SK-N-MC (cell line): ENCODE results near the gene NLGN2.

ENCODE experiments used
- DNase-seq: peaks from one replicate; pipeline ENCODE4 v3.0.0-alpha.2; 2011; ENCODE audit warnings: low read depth, low spot score
- H3K27ac ChIP-seq: fragments of 200-600 bp; sonication (generic); 2 replicates; pipeline ENCODE4 v1.5.1; 2016; ENCODE audit warnings: mixed run types
- H3K36me3 ChIP-seq: fragments of 200-600 bp; sonication (generic); 2 replicates; pipeline ENCODE4 v1.6.1; 2017; ENCODE audit warnings: antibody characterized with exemption, low read length, mixed read lengths; ENCODE audit not compliant: insufficient read depth
- H3K4me3 ChIP-seq: fragments of 200-600 bp; sonication (generic); 2 replicates; pipeline ENCODE4 v1.5.1; 2016
- H3K9ac ChIP-seq: fragments of 200-600 bp; sonication (generic); 2 replicates; pipeline ENCODE4 v1.8.0; 2017; ENCODE audit warnings: mixed run types, mixed read lengths; ENCODE audit not compliant: insufficient read length
- H3K9me3 ChIP-seq: fragments of 200-600 bp; sonication (generic); 2 replicates; pipeline ENCODE4 v1.6.1; 2017; ENCODE audit warnings: low read depth, mild to moderate bottlenecking, antibody characterized with exemption, low read length, moderate library complexity, mixed read lengths
- EZH2 ChIP-seq: fragments of 200-600 bp; sonication (generic); IDR thresholded peaks from one replicate; pipeline ENCODE4 v1.6.1; 2017; ENCODE audit warnings: antibody characterized with exemption
- FOXP2 ChIP-seq: optimal IDR thresholded peaks from 2 replicates; pipeline ENCODE3; 2011; ENCODE audit warnings: mild to moderate bottlenecking, moderate library complexity; ENCODE audit not compliant: insufficient read depth; ENCODE audit errors: extremely low read length, control extremely low read depth
- POLR2AphosphoS5 ChIP-seq: IDR thresholded peaks from 2 replicates; pipeline ENCODE4 v1.6.1; 2012; ENCODE audit warnings: mild to moderate bottlenecking, low read depth, low read length, borderline replicate concordance

The NLGN2 gene

GRCh38 chr17:7426203-7426863 lies 18.7 kb downstream of the NLGN2 start:
- TF ChIP-seq FOXP2 (no peak), POLR2AphosphoS5 (no peak), EZH2 (no peak)

DNA sequence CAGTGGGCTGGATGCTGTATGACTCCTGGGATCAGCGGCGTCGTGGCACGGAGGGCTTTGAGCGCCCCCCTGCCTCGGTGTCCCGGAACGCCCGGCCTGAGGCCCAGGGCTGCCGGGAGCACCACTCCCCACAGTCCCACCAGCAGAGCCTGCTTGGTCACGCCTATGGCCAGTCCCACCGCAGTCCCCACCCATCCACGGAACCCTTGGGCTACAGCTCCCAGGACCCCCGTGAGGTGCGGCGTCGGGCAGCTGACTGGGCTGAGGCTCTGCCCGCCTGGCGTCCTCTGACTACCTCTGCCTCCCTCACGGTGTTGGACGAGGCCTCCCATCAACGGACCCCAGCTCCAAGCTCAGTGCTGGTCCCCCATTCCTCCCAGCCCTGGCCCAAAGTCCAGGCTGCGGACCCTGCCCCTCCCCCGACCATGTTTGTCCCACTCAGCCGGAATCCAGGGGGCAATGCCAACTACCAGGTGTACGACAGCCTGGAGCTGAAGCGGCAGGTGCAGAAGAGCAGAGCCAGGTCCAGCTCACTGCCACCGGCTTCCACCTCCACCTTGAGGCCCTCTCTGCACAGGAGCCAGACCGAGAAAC lies 19.3 kb downstream of the NLGN2 start:
- Histone ChIP-seq H3K9ac (no peak overlapping the region), H3K27ac (no peak overlapping the region), H3K9me3 (no peaks in the 10 kb centered on the region), H3K4me3 (no peak overlapping the region), H3K36me3 (no peaks in the 10 kb centered on the region)
- TF ChIP-seq FOXP2 = no peak
- TF ChIP-seq EZH2 = no peak
- no peak for TF ChIP-seq POLR2AphosphoS5
- DNase-seq = no peak

More at GRCh38 chr17:7426203-7426863, 18.7 kb downstream of the NLGN2 start:
- Histone ChIP-seq H3K9me3 (no peaks in the 10 kb centered on the region), H3K36me3 (no peaks in the 10 kb centered on the region), H3K9ac (no peak overlapping the region), H3K4me3 (no peak overlapping the region), H3K27ac (no peak overlapping the region)
- DNase-seq = no peak

DNA sequence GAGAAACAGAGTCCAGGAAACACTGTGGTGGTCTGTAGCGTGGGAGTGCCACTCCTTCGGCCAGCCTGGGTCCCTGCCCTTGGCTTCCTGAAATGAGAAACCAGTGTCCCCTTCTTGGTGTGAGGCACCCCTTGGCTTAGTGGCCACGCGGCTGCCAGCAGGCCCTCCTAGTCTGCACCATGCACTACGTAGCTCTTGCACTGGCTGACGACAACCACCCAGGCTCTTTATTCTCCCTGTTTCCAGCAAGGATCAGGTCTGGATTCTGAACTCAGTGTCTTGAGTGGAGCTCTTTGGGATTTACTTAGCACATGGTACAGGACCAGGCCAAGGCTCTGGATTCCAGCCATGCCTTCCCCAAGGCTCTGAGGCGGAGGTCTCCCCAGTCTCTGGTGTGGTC lies 19.9 kb downstream of the NLGN2 start:
- TF ChIP-seq POLR2AphosphoS5 = no peak
- no peak for TF ChIP-seq EZH2
- TF ChIP-seq FOXP2 = no peak
- Histone ChIP-seq H3K9ac (no peak overlapping the region), H3K27ac (no peak overlapping the region), H3K4me3 (no peak overlapping the region), H3K36me3 (no peaks in the 10 kb centered on the region), H3K9me3 (no peaks in the 10 kb centered on the region)
- DNase-seq = no peak

DNA sequence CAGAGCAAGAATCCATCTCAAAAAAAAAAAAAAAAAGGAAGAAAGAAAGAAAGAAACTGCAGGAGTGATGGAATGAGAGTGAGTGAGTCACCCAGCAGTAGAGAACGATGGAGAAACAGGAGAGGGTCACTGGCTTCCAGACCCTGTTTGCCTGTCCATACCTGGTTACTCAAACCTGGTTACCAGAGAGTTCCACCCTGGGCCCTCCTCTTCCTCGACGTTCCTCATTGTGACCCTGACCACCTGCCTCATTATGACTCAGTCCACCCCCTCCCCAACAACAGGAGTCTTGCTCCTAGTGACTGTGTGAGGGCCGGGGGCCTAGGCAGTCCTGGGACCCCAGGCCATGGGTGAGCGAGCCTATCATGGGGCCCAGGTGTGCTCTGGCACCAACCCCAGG lies 20.9 kb downstream of the NLGN2 start, which contains the start of gene SPEM3:
TSS of gene SPEM3 (plus strand) at position 301 of the 400 bp plus-strand sequence. CDS start at position 347, 46 bp downstream.
- no peaks in the 10 kb centered on the region for H3K9me3 ChIP-seq
- no peak for TF ChIP-seq POLR2AphosphoS5
- TF ChIP-seq FOXP2 = no peak
- TF ChIP-seq EZH2 = no peak
- no peaks in the 10 kb centered on the region for H3K36me3 ChIP-seq
- H3K9ac ChIP-seq = no peak within 1 kb of the TSS
- no peak within 1 kb of the TSS for H3K27ac ChIP-seq
- no peak for DNase-seq
- no peak within 1 kb of the TSS for H3K4me3 ChIP-seq

- no peak for DNase-seq
- TF ChIP-seq POLR2AphosphoS5 = no peak
- TF ChIP-seq FOXP2 = no peak
- no peak for TF ChIP-seq EZH2
- no peak overlapping the region for H3K9ac ChIP-seq
- no peaks in the 10 kb centered on the region for H3K36me3 ChIP-seq
- H3K27ac ChIP-seq = no peak overlapping the region
- H3K9me3 ChIP-seq = no peaks in the 10 kb centered on the region
- H3K4me3 ChIP-seq = no peak overlapping the region
Measured at GRCh38 chr17:7429722-7430121, 22.1 kb downstream of the NLGN2 start.

DNA sequence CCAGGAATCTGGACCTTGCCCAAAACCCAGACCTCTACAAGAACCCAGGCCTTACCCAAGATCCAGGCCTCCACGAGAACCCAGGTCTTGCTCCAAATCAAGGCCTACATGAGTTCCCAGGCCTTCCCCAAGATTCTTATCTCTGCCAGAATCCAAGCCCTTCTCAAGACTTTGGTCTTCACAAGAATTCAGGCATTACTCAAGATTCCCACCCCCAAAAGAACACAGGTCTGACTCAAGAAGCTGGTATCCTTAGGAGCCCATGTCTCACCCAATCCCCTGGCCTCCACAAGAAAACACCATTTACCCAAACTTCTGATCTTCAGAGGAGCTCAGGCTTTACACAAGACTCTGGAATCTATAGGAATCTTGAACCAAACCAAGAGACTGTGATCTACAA lies 23.6 kb downstream of the NLGN2 start:
- TF ChIP-seq POLR2AphosphoS5 (no peak), FOXP2 (no peak), EZH2 (no peak)
- H3K27ac ChIP-seq = no peak overlapping the region
- H3K36me3 ChIP-seq = no peaks in the 10 kb centered on the region
- no peak overlapping the region for H3K9ac ChIP-seq
- no peaks in the 10 kb centered on the region for H3K9me3 ChIP-seq
- no peak for DNase-seq
- H3K4me3 ChIP-seq = no peak overlapping the region

GRCh38 chr17:7432296-7432695 lies 24.7 kb downstream of the NLGN2 start:
- Histone ChIP-seq H3K9ac (no peak overlapping the region), H3K36me3 (no peaks in the 10 kb centered on the region), H3K4me3 (no peak overlapping the region), H3K27ac (no peak overlapping the region), H3K9me3 (no peaks in the 10 kb centered on the region)
- DNase-seq = no peak
- no peak for TF ChIP-seq POLR2AphosphoS5
- no peak for TF ChIP-seq FOXP2
- no peak for TF ChIP-seq EZH2

DNA sequence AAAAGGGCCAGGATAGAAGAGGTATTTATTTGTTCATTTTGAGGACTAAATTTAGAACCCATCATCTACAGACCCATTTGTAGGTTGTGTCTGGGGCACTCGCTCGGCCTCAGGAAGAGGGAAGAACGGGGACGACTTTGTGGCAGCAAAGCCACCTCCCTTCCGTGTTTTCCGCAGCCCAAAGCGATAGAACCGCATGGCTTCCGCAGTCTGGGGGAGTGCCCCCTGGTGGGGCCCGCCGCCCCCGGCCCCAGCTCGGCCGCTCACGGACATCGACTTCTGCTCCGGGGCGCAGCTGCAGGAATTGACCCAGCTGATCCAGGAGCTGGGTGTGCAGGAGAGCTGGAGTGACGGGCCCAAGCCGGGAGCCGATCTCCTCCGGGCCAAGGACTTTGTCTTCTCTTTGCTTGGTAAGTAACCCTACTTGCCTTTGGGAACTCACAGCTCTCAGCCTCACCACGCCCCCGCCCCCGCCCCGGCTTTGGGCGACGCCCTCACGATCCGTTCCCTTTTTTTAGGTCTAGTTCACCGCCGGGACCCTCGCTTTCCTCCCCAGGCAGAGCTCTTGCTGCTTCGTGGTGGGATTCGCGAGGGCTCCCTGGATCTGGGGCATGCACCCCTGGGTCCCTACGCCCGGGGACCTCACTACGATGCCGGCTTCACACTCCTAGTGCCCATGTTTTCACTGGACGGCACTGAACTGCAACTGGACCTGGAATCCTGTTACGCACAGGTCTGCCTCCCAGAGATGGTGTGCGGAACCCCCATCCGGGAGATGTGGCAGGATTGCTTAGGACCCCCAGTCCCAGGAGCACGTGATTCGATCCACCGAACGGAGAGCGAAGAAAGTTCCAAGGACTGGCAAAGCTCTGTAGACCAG lies 28.3 kb downstream of the NLGN2 start:
- no peak for TF ChIP-seq FOXP2
- peak; percentile 9; the same call in 1 of the 2 replicates for TF ChIP-seq POLR2AphosphoS5
- no peak for TF ChIP-seq EZH2

More for the DNA sequence above, 28.3 kb downstream of the NLGN2 start:
- Histone ChIP-seq H3K36me3 (no peaks in the 10 kb centered on the region), H3K9me3 (no peaks in the 10 kb centered on the region), H3K4me3 (peak overlapping the region; percentile 93), H3K9ac (peak overlapping the region; percentile 67), H3K27ac (peak overlapping the region; percentile 67)
- no peak for DNase-seq
